Pancreas (tissue), 10 donors: ENCODE data around the gene GSTM1. TPM values are rescaled to one million over a fixed set of nuclear protein-coding genes. Genes with fewer than 3 reads are reported as not detected.
A peak's percentile ranks its signal among the peaks of the same experiment; 100 is the strongest.

Experiments
- ATAC-seq, 4 donors: fragments of 200-7000 bp; cut with Tn5 transposase; one replicate each; pipeline versions ENCODE4 v1.8.0 to v1.9.1; 2020; ENCODE audit warnings: mild to moderate bottlenecking in 4 of 4, moderate library complexity in 4 of 4
- DNase-seq, 6 donors: peaks; one replicate each; pipeline ENCODE4 v3.0.0-alpha.2; 2020
- FAIRE-seq: peaks from 2 replicates; lab custom pipeline; 2012; peaks lifted over from hg19 to GRCh38; lab: Jason Lieb, UNC
- H3K27ac ChIP-seq, 4 donors: fragments of 200-600 bp; sonication (generic); 1 replicate in 3 of 4; 2 replicates in 1 of 4; pipeline versions ENCODE4 v1.5.0 to v1.8.0; 2020
- H3K27me3 ChIP-seq, 4 donors: fragments of 200-600 bp; one replicate each; pipeline ENCODE4 v1.8.0; 2021
- H3K36me3 ChIP-seq, 3 donors: fragments of 200-600 bp; sonication (generic) in 1 of 3; one replicate each; pipeline versions ENCODE4 v1.5.0 to v1.8.0; 2020 to 2021
- H3K4me1 ChIP-seq, 3 donors: fragments of 200-600 bp; one replicate each; pipeline ENCODE4 v1.8.0; 2021
- H3K4me3 ChIP-seq, 4 donors: fragments of 200-600 bp; sonication (generic) in 2 of 4; one replicate each; pipeline versions ENCODE4 v1.5.0 to v1.8.0; 2020 to 2021
- H3K9me3 ChIP-seq, 4 donors: fragments of 200-600 bp; one replicate each; pipeline ENCODE4 v1.8.0; 2021
- WGBS, 2 donors: extraction: QIAGEN DNeasy Blood & Tissue Kit; methylation state at CpG; one replicate each; pipeline ENCODE4 v1.1.7; 2013; 5-methylcytosine and 5-hydroxymethylcytosine counted together
- intact Hi-C, 3 donors: fragments of 100-400 bp; cut with DNase I; formaldehyde crosslinking; loops; one replicate each; pipeline versions ENCODE4 v1.11.1 to v1.14.2; 2022
- polyA plus RNA-seq, 2 donors: library from polyadenylated mRNA; stranded (reverse); fragments of 200-250 nt; gene quantifications; one replicate each; pipeline ENCODE4 v1.2.3, GENCODE V29; 2013
- total RNA-seq, 6 donors: library from RNA; stranded (reverse); fragmentation: NEBNext Ultra II Directional in 4 of 6; extraction: Animal tissue kit (Norgen Biotek cat#: 25700) in 4 of 6; gene quantifications; one replicate each; pipeline versions ENCODE4 v1.2.1 to v1.2.4, GENCODE V29; 2021 to 2023
- TF ChIP-seq, protein P1 (sequence below), 4 donors: fragments of 200-600 bp; sonication (generic) in 3 of 4; IDR thresholded peaks; one replicate each; pipeline versions ENCODE4 v1.5.0 to v1.8.0; 2021; ENCODE audit warnings: antibody characterized with exemption in 4 of 4
- donor health status: healthy with polysubstance abuse.
- donor health status: DM: no; HTN: no; CAD: no; lungs with moderate emphysema.
- donor health status: DM: no; HTN: no; CAD: no.
- donor health status: control.
- donor health status: control.
- donor health status: Bipolar disorder and iron deficiency.
- donor health status: DM: yes; HTN: yes; CAD: no.
- donor health status: DM: no; HTN: no; CAD: no.
- donor health status: DM: no; HTN: no; CAD: no.
- donor health status: DM: yes; HTN: yes; CAD: no.

The GSTM1 gene
- total and polyA plus RNA-seq, 8 donors: 21.7 to 41.8 (median 26.9) TPM; not detected in 3

DNA sequence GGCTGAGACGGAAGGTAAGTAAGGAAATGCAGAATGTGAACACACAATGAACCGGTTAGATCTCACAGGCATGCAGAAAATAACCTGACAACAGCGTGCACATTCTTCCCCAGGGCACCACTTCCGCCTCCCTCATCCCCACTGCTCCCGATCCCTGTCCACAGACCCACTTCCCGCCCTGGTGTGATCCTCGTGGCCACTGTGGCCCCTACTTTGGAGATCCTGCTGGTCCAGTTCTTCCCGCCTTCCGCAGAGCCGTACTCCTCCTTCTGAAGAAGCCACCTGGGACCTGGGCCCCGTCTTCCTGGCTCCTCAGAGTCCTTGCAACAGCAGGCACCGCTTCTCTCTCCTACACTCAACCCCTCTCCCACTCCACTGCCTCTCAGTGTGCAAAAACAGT is 33.1 kb upstream of the GSTM1 start:
- H3K9me3 ChIP-seq: no peaks in the 10 kb centered on the region
- H3K4me1 ChIP-seq: peaks cover 2 to 12% (median 5%) of the 10 kb centered on the region in 3 donors
- peak overlapping the region in 1 of 4 donors; percentile 10 for H3K27ac ChIP-seq
- FAIRE-seq (no peak), DNase-seq (no peak), ATAC-seq (no peak)
- WGBS, 2 donors: 87 to 90% methylated on average over 12 of the region's 12 CpGs
- no peaks in the 10 kb centered on the region for H3K36me3 ChIP-seq
- intact Hi-C loops: no loop called here
- H3K27me3 ChIP-seq: no peaks in the 10 kb centered on the region
- H3K4me3 ChIP-seq: no peak overlapping the region
- TF ChIP-seq, protein P1, sequence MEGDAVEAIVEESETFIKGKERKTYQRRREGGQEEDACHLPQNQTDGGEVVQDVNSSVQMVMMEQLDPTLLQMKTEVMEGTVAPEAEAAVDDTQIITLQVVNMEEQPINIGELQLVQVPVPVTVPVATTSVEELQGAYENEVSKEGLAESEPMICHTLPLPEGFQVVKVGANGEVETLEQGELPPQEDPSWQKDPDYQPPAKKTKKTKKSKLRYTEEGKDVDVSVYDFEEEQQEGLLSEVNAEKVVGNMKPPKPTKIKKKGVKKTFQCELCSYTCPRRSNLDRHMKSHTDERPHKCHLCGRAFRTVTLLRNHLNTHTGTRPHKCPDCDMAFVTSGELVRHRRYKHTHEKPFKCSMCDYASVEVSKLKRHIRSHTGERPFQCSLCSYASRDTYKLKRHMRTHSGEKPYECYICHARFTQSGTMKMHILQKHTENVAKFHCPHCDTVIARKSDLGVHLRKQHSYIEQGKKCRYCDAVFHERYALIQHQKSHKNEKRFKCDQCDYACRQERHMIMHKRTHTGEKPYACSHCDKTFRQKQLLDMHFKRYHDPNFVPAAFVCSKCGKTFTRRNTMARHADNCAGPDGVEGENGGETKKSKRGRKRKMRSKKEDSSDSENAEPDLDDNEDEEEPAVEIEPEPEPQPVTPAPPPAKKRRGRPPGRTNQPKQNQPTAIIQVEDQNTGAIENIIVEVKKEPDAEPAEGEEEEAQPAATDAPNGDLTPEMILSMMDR (IDR thresholded peaks at IDR 0.05): no peak

DNA sequence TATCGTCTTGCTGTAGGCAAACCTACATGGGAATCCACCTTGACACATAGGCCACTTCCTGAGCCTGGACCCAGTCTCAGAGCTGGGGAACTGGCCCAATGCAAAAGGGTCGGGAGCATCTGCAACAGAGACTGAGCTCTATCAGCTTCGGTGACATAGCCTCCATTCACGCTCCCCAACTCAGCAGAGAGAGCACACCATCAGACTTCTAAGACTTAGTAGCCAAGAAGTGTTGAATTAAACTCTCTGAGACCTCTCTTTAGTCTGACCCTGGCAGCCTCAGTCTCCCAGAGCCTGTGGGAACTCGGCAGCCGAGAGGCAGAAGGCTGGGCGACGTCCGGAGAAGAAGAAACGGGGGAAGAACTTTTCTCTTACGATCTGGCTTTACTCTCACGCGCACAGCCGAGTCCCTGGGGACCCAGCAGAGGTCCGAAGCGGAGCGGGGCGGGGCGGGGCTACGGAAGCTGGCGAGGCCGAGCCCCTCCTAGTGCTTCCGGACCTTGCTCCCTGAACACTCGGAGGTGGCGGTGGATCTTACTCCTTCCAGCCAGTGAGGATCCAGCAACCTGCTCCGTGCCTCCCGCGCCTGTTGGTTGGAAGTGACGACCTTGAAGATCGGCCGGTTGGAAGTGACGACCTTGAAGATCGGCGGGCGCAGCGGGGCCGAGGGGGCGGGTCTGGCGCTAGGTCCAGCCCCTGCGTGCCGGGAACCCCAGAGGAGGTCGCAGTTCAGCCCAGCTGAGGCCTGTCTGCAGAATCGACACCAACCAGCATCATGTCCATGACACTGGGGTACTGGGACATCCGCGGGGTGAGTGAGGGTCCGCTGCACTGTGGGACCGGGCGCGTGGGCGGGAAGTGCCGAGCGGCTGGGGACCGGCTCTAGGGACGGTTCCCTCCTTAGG is 31.8 kb upstream of the GSTM1 start, which contains the start of gene GSTM4:
Gene GSTM4 (plus strand): TSS at position 485 of the 905 bp plus-strand sequence. CDS start 291 bp downstream, at position 776.
- TF ChIP-seq, protein P1 (IDR thresholded peaks at IDR 0.05): no peak
- intact Hi-C loops: no loop called here
- H3K9me3 ChIP-seq: no peaks in the 10 kb centered on the region
- peak; percentile 82 to 92 (median 88) for DNase-seq
- no peak for FAIRE-seq
- 2% methylated on average over 54 of the region's 54 CpGs for WGBS, 2 donors
- no peaks in the 10 kb centered on the region for H3K36me3 ChIP-seq
- H3K27ac ChIP-seq: peak within 1 kb of the TSS; percentile 70 to 91 (median 78)
- H3K27me3 ChIP-seq: no peaks in the 10 kb centered on the region
- H3K4me3 ChIP-seq: peak within 1 kb of the TSS; percentile 44 to 61 (median 54)
- H3K4me1 ChIP-seq: peaks cover 10 to 21% (median 12%) of the 10 kb centered on the region in 3 donors
- ATAC-seq: peak; percentile 83 to 96 (median 88)

DNA sequence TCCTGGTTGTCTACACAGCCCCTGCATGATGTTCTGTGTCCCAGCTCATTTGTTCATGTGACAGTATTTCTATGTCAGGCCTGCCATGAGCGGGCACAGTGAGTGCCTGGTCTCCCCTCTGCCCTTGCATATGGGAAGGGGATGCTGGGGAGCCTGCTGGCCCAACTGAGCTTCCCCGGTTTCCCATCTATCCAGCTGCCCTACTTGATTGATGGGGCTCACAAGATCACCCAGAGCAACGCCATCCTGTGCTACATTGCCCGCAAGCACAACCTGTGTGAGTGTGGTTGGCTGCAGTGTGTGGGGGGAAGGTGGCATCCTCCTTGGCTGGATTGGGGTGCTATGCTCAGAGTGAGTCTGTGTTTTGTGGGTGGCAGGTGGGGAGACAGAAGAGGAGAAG is 30.2 kb upstream of the GSTM1 start:
- H3K27ac ChIP-seq: no peak overlapping the region

DNA sequence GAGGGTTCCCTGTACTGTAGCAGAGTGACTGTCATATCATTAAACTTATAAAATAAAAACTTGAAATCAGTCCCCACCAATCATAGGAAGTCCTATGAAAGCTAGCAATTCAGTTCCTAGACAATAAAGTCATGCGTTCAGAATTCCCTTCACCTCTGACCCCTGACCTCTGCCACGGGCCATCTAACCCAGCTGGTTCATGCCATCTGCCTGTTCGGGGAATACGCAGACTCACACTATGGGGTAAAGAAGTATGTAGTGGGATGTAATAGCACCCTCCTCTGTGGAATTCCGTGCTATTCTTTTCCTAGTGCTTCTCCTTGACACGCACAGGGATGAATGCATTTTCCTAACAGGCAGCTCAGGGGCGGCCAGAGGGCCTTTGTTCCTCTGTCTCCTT is 29.6 kb upstream of the GSTM1 start:
- Histone ChIP-seq H3K27me3 (no peaks in the 10 kb centered on the region), H3K9me3 (no peaks in the 10 kb centered on the region), H3K4me3 (no peak overlapping the region), H3K27ac (peak overlapping the region in 1 of 4 donors; percentile 36), H3K4me1 (peaks cover 10 to 21% (median 12%) of the 10 kb centered on the region in 3 donors), H3K36me3 (no peaks in the 10 kb centered on the region)
- 76 to 79% methylated on average over 7 of the region's 7 CpGs for WGBS, 2 donors
- no peak for FAIRE-seq
- DNase-seq: no peak
- intact Hi-C loops: no loop called here
- TF ChIP-seq, protein P1 (IDR thresholded peaks at IDR 0.05): no peak
- no peak for ATAC-seq

More for the DNA sequence above, 30.2 kb upstream of the GSTM1 start:
- no peak for DNase-seq
- H3K4me3 ChIP-seq: no peak overlapping the region
- H3K9me3 ChIP-seq: no peaks in the 10 kb centered on the region
- FAIRE-seq: no peak
- whole genome bisulfite sequencing, 2 donors: 83 to 84% methylated on average over 4 of the region's 4 CpGs
- no peaks in the 10 kb centered on the region for H3K27me3 ChIP-seq
- no peak for ATAC-seq
- peaks cover 10 to 21% (median 12%) of the 10 kb centered on the region in 3 donors for H3K4me1 ChIP-seq
- intact Hi-C loops: no loop called here
- H3K36me3 ChIP-seq: no peaks in the 10 kb centered on the region
- TF ChIP-seq, protein P1 (IDR thresholded peaks at IDR 0.05): no peak
